ENCODE data around the gene NELFCD.

Gene NELFCD

GRCh38 chr20:59032023-59032712 lies 51.1 kb downstream of the NELFCD start, which contains the start of gene ATP5F1E:
Gene ATP5F1E, minus strand, starts transcription at chr20:59032335. Its CDS starts 84 bp downstream, at chr20:59032251.
- Histone ChIP-seq H3K27me3 (ENCODE audit: control insufficient read depth in 1 of 2, insufficient read depth in 1 of 2, low read length in 2 of 2) (no peaks in the 10 kb centered on the region), H3K4me2 (ENCODE audit: low read length, poor library complexity, severe bottlenecking) (peak within 1 kb of the TSS; percentile 97), H3K9me3 (ENCODE audit: control insufficient read depth, low read length) (no peaks in the 10 kb centered on the region), H3K9ac (ENCODE audit: low read length) (peak within 1 kb of the TSS; percentile 91), H3K27ac (ENCODE audit: low read length, poor library complexity, severe bottlenecking) (peak within 1 kb of the TSS; percentile 66), H2BK12ac (ENCODE audit: low read length in 2 of 2) (peak within 1 kb of the TSS in 1 of 2 experiments; percentile 67), H2AFZ (ENCODE audit: low read depth, low read length) (peak within 1 kb of the TSS; percentile 60), H2BK120ac (ENCODE audit: low read depth, low read length) (peak within 1 kb of the TSS; percentile 89), H3K4ac (ENCODE audit: low read depth in 1 of 2, low read length in 2 of 2) (peak within 1 kb of the TSS; percentile 83 to 91), H2BK5ac (ENCODE audit: low read depth, low read length, poor library complexity, severe bottlenecking) (peak within 1 kb of the TSS; percentile 71), H3K4me1 (ENCODE audit: control insufficient read depth, insufficient read depth, low read depth, low read length) (peaks cover 8% of the 10 kb centered on the region), H4K91ac (ENCODE audit: low read length) (peak within 1 kb of the TSS; percentile 99), H2BK15ac (ENCODE audit: low read depth, poor library complexity, severe bottlenecking) (peak within 1 kb of the TSS; percentile 67), H2AK5ac (ENCODE audit: low read length, severe bottlenecking) (peak within 1 kb of the TSS; percentile 49), H3K23ac (ENCODE audit: low read length in 2 of 2) (peak within 1 kb of the TSS; percentile 96 to 99), H3K18ac (ENCODE audit: low read depth in 1 of 2, low read length in 2 of 2) (peak within 1 kb of the TSS; percentile 95 to 97), H4K8ac (ENCODE audit: low read length) (peak within 1 kb of the TSS; percentile 99), H3K79me1 (replicated peaks; ENCODE audit: low read length, poor library complexity, severe bottlenecking) (peaks cover 5% of the 10 kb centered on the region), H3K36me3 (ENCODE audit: control insufficient read depth in 1 of 2, insufficient read depth in 2 of 2, low read depth in 1 of 2, low read length in 2 of 2) (peaks cover 13 to 69% of the 10 kb centered on the region in 2 experiments), H3K14ac (ENCODE audit: low read length in 2 of 2) (peak within 1 kb of the TSS; percentile 47 to 94), H3K4me3 (ENCODE audit: insufficient read depth in 1 of 2, low read depth in 1 of 2, low read length in 2 of 2) (peak within 1 kb of the TSS; percentile 82 to 93)
- peak; percentile 95 for DNase-seq
- under 1% methylated on average over 86 of the region's 86 CpGs for WGBS

- peak overlapping the region; percentile 78 to 93 for H3K4me3 ChIP-seq (ENCODE audit: insufficient read depth in 1 of 2, low read depth in 1 of 2, low read length in 2 of 2)
- no peak overlapping the region for H3K14ac ChIP-seq (ENCODE audit: low read length in 2 of 2)
- peak; percentile 72 for DNase-seq
- peak overlapping the region; percentile 41 for H3K27ac ChIP-seq (ENCODE audit: low read length, poor library complexity, severe bottlenecking)
- no peak overlapping the region for H4K91ac ChIP-seq (ENCODE audit: low read length)
- peaks cover 5% of the 10 kb centered on the region for H3K79me1 ChIP-seq (replicated peaks; ENCODE audit: low read length, poor library complexity, severe bottlenecking)
- peaks cover 6% of the 10 kb centered on the region for H3K4me1 ChIP-seq (ENCODE audit: control insufficient read depth, insufficient read depth, low read depth, low read length)
- H4K8ac ChIP-seq (ENCODE audit: low read length) = peak overlapping the region; percentile 71
- no peaks in the 10 kb centered on the region for H3K27me3 ChIP-seq (ENCODE audit: control insufficient read depth in 1 of 2, insufficient read depth in 1 of 2, low read length in 2 of 2)
- H2AK5ac ChIP-seq (ENCODE audit: low read length, severe bottlenecking) = no peak overlapping the region
- H3K4me2 ChIP-seq (ENCODE audit: low read length, poor library complexity, severe bottlenecking) = peak overlapping the region; percentile 97
- peak overlapping the region in 1 of 2 experiments; percentile 83 for H3K4ac ChIP-seq (ENCODE audit: low read depth in 1 of 2, low read length in 2 of 2)
- H3K9me3 ChIP-seq (ENCODE audit: control insufficient read depth, low read length) = no peaks in the 10 kb centered on the region
- peak overlapping the region; percentile 60 for H2AFZ ChIP-seq (ENCODE audit: low read depth, low read length)
- H2BK5ac ChIP-seq (ENCODE audit: low read depth, low read length, poor library complexity, severe bottlenecking) = no peak overlapping the region
- H3K18ac ChIP-seq (ENCODE audit: low read depth in 1 of 2, low read length in 2 of 2) = peak overlapping the region in 1 of 2 experiments; percentile 74
- H3K23ac ChIP-seq (ENCODE audit: low read length in 2 of 2) = no peak overlapping the region
- H3K36me3 ChIP-seq (ENCODE audit: control insufficient read depth in 1 of 2, insufficient read depth in 2 of 2, low read depth in 1 of 2, low read length in 2 of 2) = peaks cover 13 to 69% of the 10 kb centered on the region in 2 experiments
- peak overlapping the region; percentile 89 for H3K9ac ChIP-seq (ENCODE audit: low read length)
- WGBS = 2% methylated on average over 13 of the region's 13 CpGs
- H2BK120ac ChIP-seq (ENCODE audit: low read depth, low read length) = peak overlapping the region; percentile 79
- no peak overlapping the region for H2BK12ac ChIP-seq (ENCODE audit: low read length in 2 of 2)
- H2BK15ac ChIP-seq (ENCODE audit: low read depth, poor library complexity, severe bottlenecking) = no peak overlapping the region
Observed at GRCh38 chr20:59032713-59033059, 51.6 kb downstream of the NELFCD start.

- no peak overlapping the region for H4K8ac ChIP-seq (ENCODE audit: low read length)
- H3K9ac ChIP-seq (ENCODE audit: low read length) = peak overlapping the region; percentile 89
- no peak overlapping the region for H3K27ac ChIP-seq (ENCODE audit: low read length, poor library complexity, severe bottlenecking)
- no peak overlapping the region for H2AFZ ChIP-seq (ENCODE audit: low read depth, low read length)
- no peaks in the 10 kb centered on the region for H3K9me3 ChIP-seq (ENCODE audit: control insufficient read depth, low read length)
- H3K4ac ChIP-seq (ENCODE audit: low read depth in 1 of 2, low read length in 2 of 2) = no peak overlapping the region
- peak overlapping the region in 1 of 2 experiments; percentile 93 for H3K4me3 ChIP-seq (ENCODE audit: insufficient read depth in 1 of 2, low read depth in 1 of 2, low read length in 2 of 2)
- H3K4me2 ChIP-seq (ENCODE audit: low read length, poor library complexity, severe bottlenecking) = no peak overlapping the region
- no peak overlapping the region for H3K14ac ChIP-seq (ENCODE audit: low read length in 2 of 2)
- no peak for DNase-seq
- H3K23ac ChIP-seq (ENCODE audit: low read length in 2 of 2) = no peak overlapping the region
- H3K79me1 ChIP-seq (replicated peaks; ENCODE audit: low read length, poor library complexity, severe bottlenecking) = peaks cover 5% of the 10 kb centered on the region
- H3K27me3 ChIP-seq (ENCODE audit: control insufficient read depth in 1 of 2, insufficient read depth in 1 of 2, low read length in 2 of 2) = no peaks in the 10 kb centered on the region
- H2AK5ac ChIP-seq (ENCODE audit: low read length, severe bottlenecking) = no peak overlapping the region
- H3K18ac ChIP-seq (ENCODE audit: low read depth in 1 of 2, low read length in 2 of 2) = no peak overlapping the region
- H2BK120ac ChIP-seq (ENCODE audit: low read depth, low read length) = no peak overlapping the region
- no peak overlapping the region for H2BK12ac ChIP-seq (ENCODE audit: low read length in 2 of 2)
- H2BK5ac ChIP-seq (ENCODE audit: low read depth, low read length, poor library complexity, severe bottlenecking) = no peak overlapping the region
- no peak overlapping the region for H4K91ac ChIP-seq (ENCODE audit: low read length)
- no peak overlapping the region for H2BK15ac ChIP-seq (ENCODE audit: low read depth, poor library complexity, severe bottlenecking)
- peaks cover 13 to 71% of the 10 kb centered on the region in 2 experiments for H3K36me3 ChIP-seq (ENCODE audit: control insufficient read depth in 1 of 2, insufficient read depth in 2 of 2, low read depth in 1 of 2, low read length in 2 of 2)
- H3K4me1 ChIP-seq (ENCODE audit: control insufficient read depth, insufficient read depth, low read depth, low read length) = peaks cover 6% of the 10 kb centered on the region
- no CpG with 5 or more reads among the region's 1 CpG for WGBS
Observed at GRCh38 chr20:59033093-59033492, 52.0 kb downstream of the NELFCD start.

- Histone ChIP-seq H2AFZ (ENCODE audit: low read depth, low read length) (no peak overlapping the region), H4K91ac (ENCODE audit: low read length) (no peak overlapping the region), H4K8ac (ENCODE audit: low read length) (no peak overlapping the region), H3K14ac (ENCODE audit: low read length in 2 of 2) (no peak overlapping the region), H3K27ac (ENCODE audit: low read length, poor library complexity, severe bottlenecking) (no peak overlapping the region), H3K4ac (ENCODE audit: low read depth in 1 of 2, low read length in 2 of 2) (no peak overlapping the region), H3K79me1 (replicated peaks; ENCODE audit: low read length, poor library complexity, severe bottlenecking) (peaks cover 5% of the 10 kb centered on the region), H2BK120ac (ENCODE audit: low read depth, low read length) (no peak overlapping the region), H2BK5ac (ENCODE audit: low read depth, low read length, poor library complexity, severe bottlenecking) (no peak overlapping the region), H3K4me1 (ENCODE audit: control insufficient read depth, insufficient read depth, low read depth, low read length) (peaks cover 6% of the 10 kb centered on the region), H2AK5ac (ENCODE audit: low read length, severe bottlenecking) (no peak overlapping the region), H2BK15ac (ENCODE audit: low read depth, poor library complexity, severe bottlenecking) (no peak overlapping the region), H2BK12ac (ENCODE audit: low read length in 2 of 2) (no peak overlapping the region), H3K4me3 (ENCODE audit: insufficient read depth in 1 of 2, low read depth in 1 of 2, low read length in 2 of 2) (no peak overlapping the region), H3K18ac (ENCODE audit: low read depth in 1 of 2, low read length in 2 of 2) (no peak overlapping the region), H3K4me2 (ENCODE audit: low read length, poor library complexity, severe bottlenecking) (no peak overlapping the region), H3K9me3 (ENCODE audit: control insufficient read depth, low read length) (no peaks in the 10 kb centered on the region), H3K9ac (ENCODE audit: low read length) (peak overlapping the region; percentile 89), H3K36me3 (ENCODE audit: control insufficient read depth in 1 of 2, insufficient read depth in 2 of 2, low read depth in 1 of 2, low read length in 2 of 2) (peaks cover 13 to 68% of the 10 kb centered on the region in 2 experiments), H3K27me3 (ENCODE audit: control insufficient read depth in 1 of 2, insufficient read depth in 1 of 2, low read length in 2 of 2) (no peaks in the 10 kb centered on the region), H3K23ac (ENCODE audit: low read length in 2 of 2) (no peak overlapping the region)
- no peak for DNase-seq
- 75% methylated on average over 2 of the region's 2 CpGs for WGBS
Observed at GRCh38 chr20:59033616-59034165, 52.6 kb downstream of the NELFCD start.

All from mesenchymal stem cell (in vitro differentiated cells and primary cell).